Calu3 (cell line): ENCODE measurements around the gene SCAMP2. TPM values are rescaled to one million over a fixed set of nuclear protein-coding genes. Genes with fewer than 3 reads are reported as not detected.
"Not testable (repeated sequence)": the region's sequence is repeated elsewhere in the genome, so short reads cannot be mapped to it uniquely, and the experiment has no call there.

Experiments used
- BruUV-seq: library from RNA; stranded (reverse); fragments of 400-500 nt; replicated peaks from 2 replicates; lab custom pipeline; 2021; lab: Mats Ljungman, UMichigan
- CTCF ChIA-PET: fragments of 300-600 bp; sonication (Branson Sonifier 250); formaldehyde crosslinking; loops from one replicate; lab custom pipeline; 2022; ENCODE audit warnings: antibody characterized with exemption; lab: Charles Lee
- DNase-seq: peaks from one replicate; pipeline ENCODE4 v3.0.0; 2022
- H3K27ac Mint-ChIP-seq: one replicate; pipeline ENCODE4 v1.8.0; 2022; ENCODE audit warnings: mixed read lengths; ENCODE audit not compliant: unreplicated experiment
- H3K27me3 Mint-ChIP-seq: one replicate; pipeline ENCODE4 v1.8.0; 2022; ENCODE audit warnings: mixed read lengths; ENCODE audit not compliant: unreplicated experiment
- H3K36me3 Mint-ChIP-seq: one replicate; pipeline ENCODE4 v1.8.0; 2022; ENCODE audit warnings: mild to moderate bottlenecking, moderate library complexity, mixed read lengths; ENCODE audit not compliant: insufficient read depth, unreplicated experiment
- H3K4me1 Mint-ChIP-seq: one replicate; pipeline ENCODE4 v1.8.0; 2022; ENCODE audit warnings: mild to moderate bottlenecking, low read depth, mixed read lengths; ENCODE audit not compliant: unreplicated experiment
- H3K4me3 Mint-ChIP-seq: one replicate; pipeline ENCODE4 v1.8.0; 2022; ENCODE audit warnings: mild to moderate bottlenecking, low read depth, moderate library complexity, mixed read lengths; ENCODE audit not compliant: unreplicated experiment
- H3K9me3 Mint-ChIP-seq: one replicate; pipeline ENCODE4 v1.8.0; 2022; ENCODE audit warnings: low read depth, mixed read lengths; ENCODE audit not compliant: unreplicated experiment
- CTCF ChIP-seq: fragments of 200-600 bp; IDR thresholded peaks from one replicate; pipeline ENCODE4 v1.8.0; 2022; ENCODE audit warnings: antibody characterized with exemption; ENCODE audit not compliant: unreplicated experiment
- intact Hi-C: fragments of 100-400 bp; cut with micrococcal nuclease; formaldehyde crosslinking; loops from one replicate; pipeline ENCODE4 v1.10.0; 2022; ENCODE audit not compliant: unreplicated experiment
- total RNA-seq: library from RNA; stranded (reverse); gene quantifications from 2 replicates; pipeline ENCODE4 v1.2.3, GENCODE V29; 2022

SCAMP2 gene
- total RNA-seq, 1 experiment from 2014 or later, result 114 TPM

- Mint-ChIP-seq H3K9me3 (no peaks in the 10 kb centered on the region), H3K4me3 (no peak overlapping the region), H3K4me1 (peaks cover 13% of the 10 kb centered on the region), H3K36me3 (peaks cover 58% of the 10 kb centered on the region), H3K27ac (no peak overlapping the region), H3K27me3 (no peaks in the 10 kb centered on the region)
- DNase-seq, result peak; percentile 81
- TF ChIP-seq CTCF, result peak; percentile 93
- intact Hi-C loops, result loop anchor here (2.0 kb wide), 1 partner anchor 131 kb away; no protein-coding TSS in a partner anchor
- BruUV-seq, result no TSS peak
- CTCF ChIA-PET, result interaction anchor here (0.5 to 2.1 kb wide), 27 partner anchors 9 to 584 kb away, joined by 3 to 24 read pairs (median 4); partner anchors contain the start of genes COX5A, MPI, SCAMP5 and ULK3
These were observed 28.5 kb upstream of the SCAMP2 start for GRCh38 chr15:74901612-74902063.

DNA sequence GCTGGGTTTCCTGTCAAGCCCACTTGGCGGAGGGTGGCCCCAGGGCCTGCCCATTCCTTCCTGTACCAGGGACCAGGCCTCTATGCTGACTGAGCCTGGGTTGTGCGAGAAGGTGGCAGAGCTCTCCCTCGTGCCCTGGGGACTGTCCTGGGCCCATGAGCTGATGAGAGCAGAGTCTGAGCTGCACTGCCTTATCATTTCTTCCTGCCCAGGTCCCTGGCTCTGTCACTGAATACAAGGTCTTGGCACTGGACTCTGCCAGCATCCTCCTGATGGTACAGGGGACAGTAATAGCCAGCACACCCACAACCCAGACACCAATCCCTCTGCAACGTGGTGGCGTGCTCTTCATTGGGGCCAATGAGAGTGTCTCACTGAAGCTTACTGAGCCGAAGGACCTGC lies 24.1 kb upstream of the SCAMP2 start:
- peaks cover 57% of the 10 kb centered on the region for H3K36me3 Mint-ChIP-seq
- no peaks in the 10 kb centered on the region for H3K27me3 Mint-ChIP-seq
- H3K4me3 Mint-ChIP-seq, result no peak overlapping the region
- intact Hi-C loops, result no loop called here
- DNase-seq, result no peak
- BruUV-seq, result no TSS peak
- CTCF ChIA-PET, result no interaction called here
- TF ChIP-seq CTCF, result no peak
- no peaks in the 10 kb centered on the region for H3K9me3 Mint-ChIP-seq
- H3K4me1 Mint-ChIP-seq, result peaks cover 18% of the 10 kb centered on the region
- H3K27ac Mint-ChIP-seq, result no peak overlapping the region

- CTCF ChIA-PET, result interaction anchor here (0.6 kb wide), 1 partner anchor 1184 kb away, joined by 5 read pairs; no protein-coding TSS in a partner anchor
- no peak overlapping the region for H3K27ac Mint-ChIP-seq
- peaks cover 58% of the 10 kb centered on the region for H3K36me3 Mint-ChIP-seq
- peaks cover 25% of the 10 kb centered on the region for H3K4me1 Mint-ChIP-seq
- no peak overlapping the region for H3K4me3 Mint-ChIP-seq
- no peak for TF ChIP-seq CTCF
- DNase-seq, result no peak
- H3K9me3 Mint-ChIP-seq, result no peaks in the 10 kb centered on the region
- no peaks in the 10 kb centered on the region for H3K27me3 Mint-ChIP-seq
- intact Hi-C loops, result no loop called here
- no TSS peak for BruUV-seq
These were observed 23.2 kb upstream of the SCAMP2 start for GRCh38 chr15:74896316-74896715.

GRCh38 chr15:74895830-74896229 lies 22.7 kb upstream of the SCAMP2 start:
- CTCF ChIA-PET, result no interaction called here
- no peaks in the 10 kb centered on the region for H3K9me3 Mint-ChIP-seq
- peaks cover 55% of the 10 kb centered on the region for H3K36me3 Mint-ChIP-seq
- no peaks in the 10 kb centered on the region for H3K27me3 Mint-ChIP-seq
- H3K4me1 Mint-ChIP-seq, result peaks cover 26% of the 10 kb centered on the region
- intact Hi-C loops, result no loop called here
- H3K4me3 Mint-ChIP-seq, result no peak overlapping the region
- DNase-seq, result no peak
- TF ChIP-seq CTCF, result no peak
- H3K27ac Mint-ChIP-seq, result no peak overlapping the region
- BruUV-seq, result no TSS peak

DNA sequence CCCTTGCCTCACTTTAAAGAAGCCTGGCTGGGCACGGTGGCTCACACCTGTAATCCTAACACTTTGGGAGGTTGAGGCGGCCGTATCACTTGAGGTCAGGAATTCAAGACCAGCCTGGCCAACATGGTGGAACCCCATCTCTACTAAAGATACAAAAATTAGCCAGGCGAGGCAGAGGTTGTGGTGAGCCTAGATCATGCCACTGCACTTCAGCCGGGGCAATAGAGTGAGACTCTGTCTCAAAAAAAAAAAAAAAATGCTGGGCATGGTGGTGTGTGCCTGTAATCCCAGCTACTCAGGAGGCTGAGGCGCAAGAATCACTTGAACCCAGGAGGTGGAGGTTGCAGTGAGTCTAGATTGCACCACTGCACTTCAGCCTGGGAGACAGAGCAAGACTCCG lies 21.2 kb upstream of the SCAMP2 start:
- H3K27me3 Mint-ChIP-seq, BruUV-seq, H3K9me3 Mint-ChIP-seq, H3K27ac Mint-ChIP-seq, CTCF ChIA-PET, H3K4me3 Mint-ChIP-seq, intact Hi-C loops, DNase-seq: not testable (repeated sequence)
- H3K36me3 Mint-ChIP-seq, result peaks cover 59% of the 10 kb centered on the region
- peaks cover 40% of the 10 kb centered on the region for H3K4me1 Mint-ChIP-seq
